Stimulated activated CD4-positive, alpha-beta T cell treated with anti-CD3 and anti-CD28 coated beads, Interleukin-1b, Interleukin-23, amount 100 ng/mL, for 4 hours (primary cell): ENCODE results near the gene ZKSCAN3.
A peak's percentile ranks its signal among the peaks of the same experiment; 100 is the strongest.
"Not testable (repeated sequence)": the region's sequence is repeated elsewhere in the genome, so short reads cannot be mapped to it uniquely, and the experiment has no call there.

Experiments
- DNase-seq, 2 donors: peaks; one replicate each; pipeline ENCODE4 v3.0.0-alpha.2; 2020; ENCODE audit warnings: low read depth in 2 of 2

Gene ZKSCAN3

GRCh38 chr6:28349892-28350737, at the start of gene ZKSCAN3:
TSS of gene ZKSCAN3 (plus strand) at chr6:28349947. CDS start at chr6:28359587, 9,640 bp downstream.
- DNase-seq = peak; percentile 64 to 73

GRCh38 chr6:28303570-28303969, 46.2 kb upstream of the ZKSCAN3 start:
- DNase-seq = no peak

GRCh38 chr6:28306363-28306762, 43.4 kb upstream of the ZKSCAN3 start:
- not testable (repeated sequence) for DNase-seq

- no peak for DNase-seq
These were observed 38.5 kb upstream of the ZKSCAN3 start for GRCh38 chr6:28311139-28311823.

GRCh38 chr6:28312939-28313338, 36.8 kb upstream of the ZKSCAN3 start:
- no peak for DNase-seq

GRCh38 chr6:28315628-28316027, 34.1 kb upstream of the ZKSCAN3 start:
- DNase-seq = no peak

GRCh38 chr6:28317866-28318265, 31.9 kb upstream of the ZKSCAN3 start:
- not testable (repeated sequence) for DNase-seq

- DNase-seq = no peak
These were observed 27.1 kb upstream of the ZKSCAN3 start for GRCh38 chr6:28322661-28323060.

- no peak for DNase-seq
These were observed 25.8 kb upstream of the ZKSCAN3 start for GRCh38 chr6:28323813-28324424.

GRCh38 chr6:28326371-28326948, 23.3 kb upstream of the ZKSCAN3 start:
- DNase-seq = no peak

- DNase-seq = no peak
These were observed 19.7 kb upstream of the ZKSCAN3 start for GRCh38 chr6:28330041-28330440.

- DNase-seq = no peak
These were observed 16.7 kb upstream of the ZKSCAN3 start for GRCh38 chr6:28333047-28333446.

- DNase-seq = no peak
These were observed 16.1 kb upstream of the ZKSCAN3 start for GRCh38 chr6:28333599-28334018.

GRCh38 chr6:28334286-28335039, 15.3 kb upstream of the ZKSCAN3 start:
- DNase-seq = no peak

- no peak for DNase-seq
These were observed 14.6 kb upstream of the ZKSCAN3 start for GRCh38 chr6:28335040-28335563.

GRCh38 chr6:28335564-28336283, 14.0 kb upstream of the ZKSCAN3 start, which contains the start of gene ZSCAN31:
TSS of gene ZSCAN31 (minus strand) at chr6:28336148. CDS start at chr6:28329683, 6,465 bp downstream.
- DNase-seq = peak; percentile 55 to 72

- no peak for DNase-seq
These were observed 13.2 kb upstream of the ZKSCAN3 start for GRCh38 chr6:28336284-28337120.

- DNase-seq = no peak
These were observed 12.6 kb upstream of the ZKSCAN3 start for GRCh38 chr6:28337121-28337520.

- DNase-seq = no peak
These were observed 9.2 kb upstream of the ZKSCAN3 start for GRCh38 chr6:28340310-28341095.
